CD1c-positive myeloid dendritic cell (primary cell): ENCODE data around the gene RIMS4.

ENCODE experiments used
- DNase-seq: peaks from one replicate; pipeline ENCODE4 v3.0.0-alpha.2; 2016; ENCODE audit errors: extremely low spot score

RIMS4 gene

DNA sequence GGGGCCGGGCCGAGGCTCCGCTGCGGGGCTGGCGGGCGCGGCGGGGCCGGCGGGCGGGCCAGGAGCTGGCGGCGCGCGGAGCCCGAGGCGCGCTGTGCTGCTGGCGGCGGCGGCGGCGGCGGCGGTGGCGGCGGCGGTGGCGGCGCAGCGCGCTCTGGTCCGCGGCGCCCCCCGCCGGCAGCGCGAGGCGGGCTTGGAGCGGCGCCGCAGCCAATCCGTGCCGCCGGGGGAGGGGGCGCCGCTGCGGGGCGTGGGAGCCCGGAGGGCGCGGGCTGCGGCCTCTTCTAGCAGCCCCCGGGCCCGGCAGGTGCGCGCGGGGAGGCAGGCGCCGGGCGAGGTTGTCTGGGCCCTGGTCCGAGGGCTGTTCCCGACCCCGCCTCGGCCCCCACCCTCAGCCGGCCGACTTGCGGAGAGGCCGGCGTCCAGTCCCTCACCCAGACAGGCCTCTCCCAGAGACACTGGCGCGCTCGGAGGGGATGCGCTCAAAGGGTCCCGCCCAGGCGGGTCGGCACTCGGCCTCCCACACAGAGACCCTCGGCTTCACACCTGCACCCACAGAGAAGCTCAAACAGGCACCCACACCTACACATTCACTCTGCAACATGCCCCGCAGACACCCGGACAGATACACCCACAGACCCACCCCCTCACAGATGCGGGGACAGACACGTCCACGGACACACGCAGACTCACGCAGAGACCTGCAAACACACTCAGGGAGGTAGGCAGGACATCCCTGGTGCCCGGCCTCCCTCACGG, at the start of gene RIMS4:
Gene RIMS4 (minus strand): TSS at position 156 of the 759 bp plus-strand sequence. CDS start 275 bp downstream, outside the sequence.
- DNase-seq: no peak

DNA sequence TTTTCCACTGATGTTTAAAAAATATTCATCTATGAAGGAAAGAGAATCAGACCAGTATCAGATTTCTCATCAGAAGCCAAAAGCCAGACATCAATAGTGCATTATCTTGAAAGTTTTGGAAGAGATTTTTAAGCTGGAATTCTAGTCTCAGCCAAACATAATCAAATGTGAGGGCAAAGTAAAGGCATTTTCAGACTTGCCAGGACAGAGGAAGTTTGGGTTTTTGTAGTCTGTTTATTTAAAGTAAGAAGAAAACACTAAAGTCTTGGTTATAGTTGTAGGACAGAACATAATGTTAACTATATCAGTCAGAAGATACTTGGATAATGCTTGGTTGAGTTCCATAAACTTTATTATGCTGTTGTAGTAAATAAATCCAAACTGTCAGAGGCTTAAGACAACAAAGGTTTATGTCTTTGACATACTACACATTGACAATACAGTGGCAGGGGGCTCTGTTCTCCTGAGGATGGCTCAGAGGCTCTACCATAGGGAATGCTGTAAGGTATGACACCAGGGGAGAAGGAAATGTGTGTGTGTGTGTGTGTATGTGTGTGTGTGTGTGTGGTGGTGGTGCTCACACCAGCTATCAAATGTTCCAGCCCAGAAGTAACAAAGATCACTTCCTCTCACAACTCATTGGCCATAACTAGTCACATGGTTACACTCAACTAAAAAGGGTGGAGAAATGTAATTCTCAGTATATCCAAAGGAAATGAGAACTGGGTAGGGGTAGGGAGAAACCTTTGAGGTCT, 48.4 kb upstream of the RIMS4 start:
- no peak for DNase-seq

DNA sequence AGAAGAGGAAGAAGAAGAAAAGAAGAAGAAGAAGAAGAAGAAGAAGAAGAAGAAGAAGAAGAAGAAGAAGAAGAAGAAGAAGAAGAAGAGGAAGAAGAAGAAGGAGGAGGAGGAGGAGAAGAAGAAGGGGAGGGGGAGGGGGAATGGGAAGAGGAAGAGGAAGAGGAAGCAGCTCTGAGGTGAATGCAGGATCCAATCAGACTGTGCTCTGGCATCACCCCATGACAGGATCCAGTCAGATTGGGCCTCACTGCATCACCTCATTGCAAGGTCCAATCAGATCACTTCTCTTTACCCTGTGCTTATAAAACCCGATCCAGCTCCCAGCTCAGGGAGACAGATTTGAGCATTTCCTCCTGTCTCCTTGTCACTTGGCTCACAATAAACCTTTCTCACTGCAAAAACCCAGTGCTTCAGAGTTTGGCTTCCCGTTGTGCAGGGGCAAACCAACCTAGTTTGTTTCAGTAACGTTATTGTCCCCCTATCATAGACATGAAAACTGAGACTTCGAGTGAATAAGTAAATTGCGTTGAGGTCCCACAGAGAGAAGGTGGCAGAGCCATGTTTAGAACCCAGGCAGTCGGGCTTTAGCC, 46.6 kb upstream of the RIMS4 start:
- peak; percentile 17 for DNase-seq

DNA sequence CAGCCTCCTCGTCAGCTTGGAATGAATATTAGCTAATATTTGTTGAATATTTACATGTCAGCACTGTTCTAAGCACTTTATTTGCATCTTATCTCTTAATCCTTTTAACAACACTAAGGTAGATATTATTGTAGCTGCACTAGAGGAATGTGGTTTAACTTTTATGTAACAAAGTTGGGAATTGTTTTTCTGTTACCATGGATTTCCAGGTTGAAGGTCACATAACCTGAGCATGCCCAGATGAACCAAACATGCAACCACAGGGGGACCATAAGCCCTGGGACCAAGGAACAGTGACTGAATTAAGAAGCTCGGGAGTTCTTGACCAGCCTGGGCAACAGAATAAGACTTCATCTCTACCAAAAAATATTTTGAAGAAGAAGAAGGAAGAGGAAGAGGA, 46.1 kb upstream of the RIMS4 start:
- no peak for DNase-seq

DNA sequence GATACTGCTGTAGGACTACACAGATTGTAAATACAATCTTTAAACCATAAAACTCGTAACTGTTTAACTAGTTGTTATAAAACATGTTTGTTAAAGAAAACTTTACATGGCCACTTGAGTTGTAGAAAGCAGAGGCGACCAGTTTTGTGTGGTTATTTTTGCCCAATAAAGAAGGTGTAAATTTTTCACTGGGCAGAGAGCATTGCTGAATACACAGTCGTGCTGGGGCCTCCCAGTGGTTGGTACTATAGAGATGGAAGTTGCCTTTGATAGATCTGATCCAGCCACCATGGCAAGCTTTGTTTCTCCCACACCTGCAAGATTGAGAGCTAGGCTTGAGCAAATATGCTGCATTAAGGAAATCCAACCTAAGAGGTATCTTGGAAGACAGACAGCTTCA, 41.2 kb upstream of the RIMS4 start:
- no peak for DNase-seq

DNA sequence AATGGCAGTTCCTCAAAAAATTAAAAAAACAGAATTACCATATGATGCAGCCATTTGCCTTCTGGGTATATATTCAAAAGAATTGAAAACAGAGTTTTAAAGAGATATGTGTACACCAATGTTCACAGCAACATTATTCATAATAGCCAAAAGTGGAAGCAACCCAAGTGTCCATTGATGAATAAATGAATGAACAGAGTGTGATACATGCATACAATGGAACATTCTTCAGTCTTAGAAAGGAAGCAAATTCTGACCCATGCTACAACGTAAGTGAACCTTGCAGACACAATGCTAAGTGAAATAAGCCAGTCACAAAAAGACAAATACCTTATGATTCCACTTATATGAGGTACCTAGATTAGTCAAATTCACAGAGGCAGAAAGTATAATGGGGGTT, 40.5 kb upstream of the RIMS4 start:
- no peak for DNase-seq

DNA sequence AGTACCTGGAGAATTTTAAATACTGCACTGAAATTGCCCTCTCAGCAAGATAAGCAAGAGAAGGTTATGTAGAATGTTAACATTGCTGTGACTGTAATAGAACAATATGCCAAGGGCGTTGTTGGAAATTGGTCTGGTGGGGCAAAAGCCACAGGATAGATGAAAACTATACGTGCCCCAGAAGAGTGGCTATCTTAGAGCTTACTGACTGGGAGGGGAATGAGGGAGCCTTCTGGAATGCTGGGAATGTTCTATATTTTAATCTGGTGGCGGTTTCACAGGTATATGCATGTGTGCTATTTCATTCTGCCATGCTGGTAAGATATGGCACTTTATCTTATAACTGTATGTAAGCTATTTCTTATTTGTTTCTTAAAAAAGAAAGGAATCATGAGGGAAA, 39.9 kb upstream of the RIMS4 start:
- DNase-seq: no peak

DNA sequence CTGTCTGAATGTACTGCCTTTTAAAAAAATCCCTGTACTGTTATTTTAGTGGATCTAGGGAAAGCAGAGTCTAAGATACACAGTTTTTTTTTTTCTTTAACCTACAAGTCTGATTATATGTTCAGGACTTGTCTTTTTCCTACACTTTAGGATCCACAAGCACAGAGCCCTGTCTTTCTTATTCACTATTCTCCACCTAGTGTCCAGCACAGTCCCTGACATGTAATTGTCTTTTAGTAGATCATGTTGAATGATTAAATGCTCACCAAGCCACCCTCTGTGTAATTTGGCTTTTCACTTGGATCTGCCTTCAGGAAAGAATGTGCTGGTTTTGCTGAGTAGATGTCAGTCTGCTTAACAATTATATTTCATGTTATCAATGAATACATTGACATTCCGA, 39.4 kb upstream of the RIMS4 start:
- no peak for DNase-seq

DNA sequence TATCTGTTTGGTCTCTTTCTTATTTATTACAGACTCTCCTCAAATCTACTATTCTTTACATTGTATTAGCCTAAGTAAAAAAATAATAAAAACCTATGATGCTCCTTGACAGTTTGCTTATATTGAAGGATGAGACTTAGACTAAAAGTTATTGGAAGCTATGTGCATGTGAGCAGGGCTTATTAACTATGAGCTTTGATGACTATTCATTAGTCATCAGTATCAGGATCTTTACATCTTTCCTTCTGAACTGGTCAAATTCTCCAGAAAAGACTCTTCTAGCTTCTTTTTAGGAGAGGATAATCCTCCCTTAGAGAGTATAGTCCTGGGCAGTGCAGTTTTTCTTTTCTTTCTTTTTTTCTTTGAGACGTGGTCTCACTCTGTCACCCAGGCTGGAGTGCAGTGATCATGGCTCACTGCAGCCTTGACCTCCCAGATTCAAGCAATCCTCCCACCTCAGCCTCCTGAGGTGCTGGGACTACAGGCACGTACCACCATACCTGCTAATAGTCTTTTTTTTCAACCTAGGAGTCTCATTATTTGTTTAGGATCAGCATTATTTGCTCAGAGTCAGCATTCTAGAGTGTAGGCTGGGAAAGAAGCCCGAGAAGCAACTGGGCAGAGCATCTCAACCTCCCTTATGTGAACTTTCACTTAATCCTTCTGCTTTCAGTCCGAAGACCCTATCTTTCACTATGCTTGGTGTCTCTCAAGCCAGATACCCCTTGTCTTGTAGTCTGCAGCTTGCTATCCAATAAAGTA, 38.1 kb upstream of the RIMS4 start:
- no peak for DNase-seq

DNA sequence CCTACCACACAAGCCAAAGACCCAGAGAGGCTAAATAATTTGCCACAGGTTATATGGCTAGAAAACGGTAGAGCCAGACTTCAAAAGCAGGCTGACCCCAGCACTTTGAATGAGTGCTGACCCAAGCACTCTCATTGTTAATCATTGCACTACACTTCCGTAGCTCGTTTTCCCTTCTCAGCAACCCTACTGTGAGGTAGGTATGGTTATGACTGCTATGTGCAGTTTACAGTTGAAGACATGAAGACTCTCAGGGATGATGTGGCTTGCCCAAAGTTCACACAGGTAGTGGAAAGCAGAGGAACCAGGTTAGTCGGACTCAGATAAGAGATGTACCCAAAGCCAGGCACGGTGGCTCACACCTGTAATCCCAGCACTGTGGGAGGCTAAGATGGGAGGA, 33.5 kb upstream of the RIMS4 start:
- no peak for DNase-seq

DNA sequence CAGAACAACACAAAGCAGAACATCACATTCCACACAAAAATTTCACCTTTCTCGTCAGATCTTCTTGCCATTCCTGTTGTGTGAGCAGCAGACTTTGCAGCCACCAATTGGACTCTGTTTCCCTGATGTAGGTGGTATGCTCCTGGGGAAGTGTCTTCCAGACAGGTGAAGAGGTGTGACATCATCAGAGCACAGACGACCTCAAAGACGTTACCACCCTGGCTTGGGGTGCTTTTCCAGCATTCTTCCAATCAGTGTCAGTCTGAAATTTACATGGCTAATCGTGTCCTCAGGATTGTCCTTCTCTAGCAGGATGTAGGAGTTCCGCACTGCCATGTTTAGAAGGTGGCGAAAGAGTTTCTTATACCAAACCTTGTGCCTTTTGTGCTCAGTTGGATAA, 31.6 kb upstream of the RIMS4 start:
- DNase-seq: no peak

DNA sequence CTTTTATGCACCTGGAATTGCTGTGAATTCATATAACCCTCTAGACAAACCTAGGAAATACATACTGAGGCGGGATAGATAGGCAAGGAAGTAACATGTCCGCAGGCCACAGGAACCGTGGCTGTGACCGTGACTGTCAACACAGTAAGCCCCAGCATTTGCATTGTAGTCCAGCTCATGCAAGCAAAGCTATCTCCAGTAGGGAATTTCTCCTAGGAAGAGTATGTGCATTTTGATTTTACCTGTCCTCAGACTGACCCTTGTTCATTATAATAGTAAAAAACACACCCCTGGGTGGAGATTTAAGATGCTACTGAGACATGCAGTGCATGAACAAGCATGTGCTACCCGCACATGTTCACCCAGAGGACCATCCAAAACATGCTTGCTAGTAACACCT, 30.5 kb upstream of the RIMS4 start:
- no peak for DNase-seq

DNA sequence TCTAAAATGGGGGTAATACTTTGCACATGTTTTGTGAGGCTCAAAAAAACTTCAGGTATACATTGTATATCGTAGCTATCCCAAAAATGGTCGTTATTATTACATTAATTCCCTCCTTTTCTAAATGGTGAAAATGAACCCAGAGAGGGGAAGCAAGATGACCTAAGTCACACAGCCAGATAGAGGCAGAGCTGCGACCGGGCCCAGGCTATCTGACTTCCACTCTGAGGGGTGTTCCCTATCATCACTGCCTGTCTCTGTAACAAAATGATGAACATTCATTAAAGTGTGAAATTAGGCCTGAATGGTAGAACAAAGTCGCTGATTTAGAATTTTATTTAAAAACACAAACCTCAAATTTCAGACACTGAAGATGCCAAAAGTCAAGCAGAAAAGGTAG, 29.1 kb upstream of the RIMS4 start:
- no peak for DNase-seq

DNA sequence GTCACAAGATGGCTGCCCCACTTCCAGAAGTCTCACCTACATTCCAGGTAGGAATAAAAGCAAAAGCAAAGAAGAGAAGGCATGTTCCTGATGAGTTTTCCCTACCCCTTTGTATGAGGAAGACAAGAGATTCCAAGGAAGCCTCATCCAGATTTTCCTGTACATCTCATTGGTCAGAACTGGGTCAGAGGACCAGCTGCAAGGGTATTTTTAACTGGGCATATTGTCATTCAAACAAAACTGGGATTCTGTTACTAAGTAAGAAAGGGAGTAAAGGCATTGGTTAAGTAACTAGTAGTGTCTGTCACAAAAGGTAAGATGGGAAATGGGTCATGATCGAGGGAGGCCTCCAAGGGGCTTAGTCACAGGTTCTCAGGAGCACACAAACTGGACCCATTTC, 28.2 kb upstream of the RIMS4 start:
- DNase-seq: no peak

DNA sequence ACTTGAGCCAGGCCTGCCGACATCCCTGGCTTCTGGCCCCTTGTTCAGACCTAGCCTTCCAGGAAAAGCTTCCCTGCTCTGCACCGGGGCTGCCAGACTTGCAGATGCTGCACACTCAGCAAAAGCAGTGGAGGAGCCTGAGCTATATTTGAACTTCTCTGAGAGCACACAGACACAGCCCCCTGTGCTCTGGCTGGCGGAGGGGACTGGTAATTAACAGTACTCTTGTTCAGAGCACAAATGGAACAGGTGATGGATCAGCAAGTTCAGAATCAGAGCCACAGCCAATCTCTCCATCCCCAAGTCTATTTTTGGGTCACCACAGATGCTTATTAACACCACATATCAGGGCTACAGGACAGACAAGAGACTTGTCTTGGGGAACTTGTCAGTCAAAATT, 27.6 kb upstream of the RIMS4 start:
- no peak for DNase-seq

DNA sequence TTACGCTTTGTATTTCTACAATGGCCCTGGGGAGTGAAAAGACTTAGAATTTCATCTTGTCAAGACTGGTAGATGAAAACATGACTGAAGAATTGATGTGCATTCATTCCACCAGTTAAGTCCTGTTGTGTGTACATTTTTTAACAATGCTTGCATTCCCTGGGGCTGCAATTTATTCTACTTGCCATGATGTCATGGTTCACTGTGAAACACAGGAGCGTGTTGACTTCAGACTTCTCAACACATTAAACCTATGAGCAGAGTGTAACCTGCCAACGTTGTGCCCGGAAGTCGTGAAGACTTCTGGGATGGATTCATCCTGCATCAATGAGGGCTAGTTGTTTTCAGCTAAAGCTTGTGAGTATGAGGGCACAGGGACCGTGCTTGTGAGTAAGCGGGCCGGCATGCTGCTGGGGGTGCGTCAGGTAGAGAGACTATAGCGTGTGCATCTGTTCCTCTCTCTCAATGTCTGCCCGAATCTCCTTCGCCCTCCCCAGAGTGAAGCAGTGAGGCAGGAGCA, 26.3 kb upstream of the RIMS4 start:
- no peak for DNase-seq

DNA sequence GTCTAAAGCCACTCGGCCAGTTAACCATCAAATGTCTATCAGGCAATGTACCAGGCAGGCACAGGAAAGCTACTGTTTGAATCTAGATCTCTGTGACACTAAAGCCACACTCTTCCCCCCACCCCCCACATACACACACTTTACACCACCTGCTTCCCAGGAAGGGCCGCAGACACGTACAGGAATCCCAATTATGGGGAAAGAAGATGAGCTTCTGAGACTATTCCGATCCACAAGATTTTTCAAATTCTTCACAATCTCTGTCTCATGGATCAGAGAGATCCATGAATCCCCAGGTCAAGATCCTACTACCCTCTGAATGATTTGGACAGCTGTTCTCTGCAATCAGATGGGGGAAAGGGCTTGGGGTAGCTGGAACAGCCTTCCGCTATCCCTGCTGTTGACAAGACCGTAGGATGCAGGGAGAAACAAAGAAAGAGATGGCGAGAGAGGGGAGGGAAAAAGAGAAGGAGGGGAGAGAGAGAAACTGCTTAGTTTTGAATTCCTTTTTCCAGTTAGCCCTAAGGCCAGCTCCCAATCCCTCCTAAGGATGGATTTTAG, 25.4 kb upstream of the RIMS4 start:
- no peak for DNase-seq

DNA sequence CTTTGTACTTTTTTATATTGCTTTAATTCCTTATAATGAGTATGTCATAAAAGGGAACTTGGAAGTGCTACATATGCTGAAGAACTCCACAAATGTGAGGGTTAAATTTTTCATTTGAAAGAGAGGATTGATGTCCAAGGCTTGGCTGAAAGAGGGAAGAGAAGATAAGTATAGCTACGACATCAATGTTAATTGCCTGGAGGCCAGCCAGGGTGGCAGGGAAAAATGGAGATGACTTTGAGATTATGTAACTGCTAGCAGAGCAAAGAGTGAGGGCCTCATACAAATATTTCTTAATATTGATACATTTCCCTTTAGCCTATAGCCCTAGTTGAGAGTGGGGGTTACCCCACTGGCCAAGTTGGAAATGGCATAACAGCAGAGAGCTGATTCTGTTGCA, 24.8 kb upstream of the RIMS4 start:
- no peak for DNase-seq

DNA sequence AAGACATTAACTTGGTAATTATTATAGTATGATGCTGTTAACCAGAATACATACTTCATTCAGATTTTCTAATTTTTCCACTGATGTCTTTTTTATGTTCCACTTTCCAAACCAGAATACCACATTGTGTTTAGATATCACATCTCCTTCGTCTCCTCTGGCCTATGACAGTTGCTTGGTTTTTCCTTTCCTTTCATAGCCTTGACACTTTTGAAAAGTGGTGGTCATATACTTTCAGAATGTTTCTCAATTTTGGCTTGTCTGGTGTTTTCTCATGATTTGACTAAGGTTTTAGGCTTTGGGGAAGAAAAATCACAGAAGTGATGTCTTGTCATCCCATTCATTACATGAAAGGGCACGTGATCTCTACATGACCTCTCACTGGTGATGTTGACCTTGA, 24.3 kb upstream of the RIMS4 start:
- DNase-seq: no peak

DNA sequence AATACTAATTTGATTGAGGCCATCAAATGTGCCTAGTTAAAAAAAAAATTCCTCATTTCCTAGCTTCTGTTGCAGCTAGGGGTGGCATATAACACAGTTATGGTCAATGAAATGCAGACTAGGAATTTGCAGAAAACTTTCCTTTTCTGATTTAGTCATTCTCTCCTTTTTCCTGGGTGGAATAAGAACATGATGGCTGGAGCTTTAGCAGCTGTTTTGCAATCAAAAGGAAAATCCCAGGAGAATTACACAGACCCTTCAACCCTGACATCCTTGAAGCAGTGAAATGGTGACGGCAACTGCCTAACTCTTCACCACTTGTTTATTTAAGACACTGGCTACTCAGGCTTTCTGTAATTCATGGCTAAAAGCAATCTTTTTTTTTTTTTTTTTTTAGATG, 23.1 kb upstream of the RIMS4 start:
- no peak for DNase-seq

DNA sequence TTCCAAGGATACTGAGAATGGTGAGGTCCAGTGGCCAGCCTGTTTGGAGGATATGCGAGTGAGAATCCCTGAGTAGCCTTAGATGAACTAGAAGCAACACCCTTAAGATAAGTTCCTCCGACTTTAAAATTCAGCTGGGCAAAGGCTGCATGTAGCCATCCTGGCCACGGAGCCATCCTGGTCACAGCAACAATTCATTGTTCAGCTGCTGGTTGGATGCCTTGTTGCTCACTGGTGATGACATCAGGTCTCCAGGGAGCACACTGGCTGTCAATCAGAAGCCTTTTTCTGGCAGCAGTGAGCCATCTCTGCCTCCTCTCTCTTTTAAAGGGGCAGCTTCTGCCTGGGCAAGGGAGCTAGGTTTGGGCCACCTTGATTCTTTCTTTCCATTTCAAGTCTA, 22.4 kb upstream of the RIMS4 start:
- DNase-seq: no peak

DNA sequence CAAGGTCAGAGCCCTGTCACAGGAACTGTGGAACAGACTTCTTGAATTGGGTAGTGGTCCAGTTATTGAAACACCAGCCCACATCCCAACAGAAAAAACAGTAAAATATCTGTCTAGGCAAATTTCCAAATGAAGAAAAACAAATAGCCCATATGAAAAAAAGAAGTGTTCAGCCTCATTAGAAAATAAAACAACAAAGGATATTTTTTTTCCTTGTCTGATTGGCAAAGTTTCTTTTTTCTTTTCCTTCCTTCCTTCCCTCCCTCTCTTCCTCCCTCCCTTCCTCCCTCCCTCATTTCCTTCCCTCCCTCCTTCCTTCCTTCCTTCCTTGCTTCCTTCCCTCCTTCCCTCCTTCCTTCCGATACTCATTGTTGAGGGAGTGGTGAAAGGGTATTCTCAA, 20.6 kb upstream of the RIMS4 start:
- DNase-seq: no peak
